ENCODE measurements around the gene SLC66A3. TPM values are rescaled to one million over a fixed set of nuclear protein-coding genes. Genes with fewer than 3 reads are reported as not detected.

Gene SLC66A3
- total RNA-seq, 2 donors from 2014 or later: 53.6 to 124 TPM

- no peaks in the 10 kb centered on the region for H3K36me3 ChIP-seq
- TF ChIP-seq, protein P1, sequence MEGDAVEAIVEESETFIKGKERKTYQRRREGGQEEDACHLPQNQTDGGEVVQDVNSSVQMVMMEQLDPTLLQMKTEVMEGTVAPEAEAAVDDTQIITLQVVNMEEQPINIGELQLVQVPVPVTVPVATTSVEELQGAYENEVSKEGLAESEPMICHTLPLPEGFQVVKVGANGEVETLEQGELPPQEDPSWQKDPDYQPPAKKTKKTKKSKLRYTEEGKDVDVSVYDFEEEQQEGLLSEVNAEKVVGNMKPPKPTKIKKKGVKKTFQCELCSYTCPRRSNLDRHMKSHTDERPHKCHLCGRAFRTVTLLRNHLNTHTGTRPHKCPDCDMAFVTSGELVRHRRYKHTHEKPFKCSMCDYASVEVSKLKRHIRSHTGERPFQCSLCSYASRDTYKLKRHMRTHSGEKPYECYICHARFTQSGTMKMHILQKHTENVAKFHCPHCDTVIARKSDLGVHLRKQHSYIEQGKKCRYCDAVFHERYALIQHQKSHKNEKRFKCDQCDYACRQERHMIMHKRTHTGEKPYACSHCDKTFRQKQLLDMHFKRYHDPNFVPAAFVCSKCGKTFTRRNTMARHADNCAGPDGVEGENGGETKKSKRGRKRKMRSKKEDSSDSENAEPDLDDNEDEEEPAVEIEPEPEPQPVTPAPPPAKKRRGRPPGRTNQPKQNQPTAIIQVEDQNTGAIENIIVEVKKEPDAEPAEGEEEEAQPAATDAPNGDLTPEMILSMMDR (IDR thresholded peaks at IDR 0.05): no peak
- no peak overlapping the region for H3K27ac ChIP-seq
- H3K9me3 ChIP-seq: no peaks in the 10 kb centered on the region
- no peaks in the 10 kb centered on the region for H3K27me3 ChIP-seq (replicated peaks; ENCODE audit: insufficient read depth)
- DNase-seq (ENCODE audit: low spot score): no peak
- no peaks in the 10 kb centered on the region for H3K4me1 ChIP-seq (ENCODE audit: control insufficient read depth in 1 of 2, low read depth in 2 of 2)
- ATAC-seq (ENCODE audit: insufficient number of reproducible peaks, low FRiP score, low read depth): no peak
- no peak overlapping the region for H3K4me3 ChIP-seq
Measured at GRCh38 chr2:11177871-11178690, 22.8 kb downstream of the SLC66A3 start.

GRCh38 chr2:11179196-11179595 lies 23.9 kb downstream of the SLC66A3 start:
- Histone ChIP-seq H3K27me3 (replicated peaks; ENCODE audit: insufficient read depth) (no peaks in the 10 kb centered on the region), H3K27ac (no peak overlapping the region), H3K4me3 (no peak overlapping the region), H3K36me3 (no peaks in the 10 kb centered on the region), H3K9me3 (no peaks in the 10 kb centered on the region), H3K4me1 (ENCODE audit: control insufficient read depth in 1 of 2, low read depth in 2 of 2) (no peaks in the 10 kb centered on the region)
- no peak for DNase-seq (ENCODE audit: low spot score)
- no peak for ATAC-seq (ENCODE audit: insufficient number of reproducible peaks, low FRiP score, low read depth)
- TF ChIP-seq, protein P1 (IDR thresholded peaks at IDR 0.05): no peak

- Histone ChIP-seq H3K27ac (no peak overlapping the region), H3K4me1 (ENCODE audit: control insufficient read depth in 1 of 2, low read depth in 2 of 2) (no peaks in the 10 kb centered on the region), H3K27me3 (replicated peaks; ENCODE audit: insufficient read depth) (no peaks in the 10 kb centered on the region), H3K4me3 (no peak overlapping the region), H3K9me3 (no peaks in the 10 kb centered on the region), H3K36me3 (no peaks in the 10 kb centered on the region)
- TF ChIP-seq, protein P1 (IDR thresholded peaks at IDR 0.05): no peak
- ATAC-seq (ENCODE audit: insufficient number of reproducible peaks, low FRiP score, low read depth): no peak
- DNase-seq (ENCODE audit: low spot score): no peak
Measured at GRCh38 chr2:11179899-11180298, 24.6 kb downstream of the SLC66A3 start.

DNA sequence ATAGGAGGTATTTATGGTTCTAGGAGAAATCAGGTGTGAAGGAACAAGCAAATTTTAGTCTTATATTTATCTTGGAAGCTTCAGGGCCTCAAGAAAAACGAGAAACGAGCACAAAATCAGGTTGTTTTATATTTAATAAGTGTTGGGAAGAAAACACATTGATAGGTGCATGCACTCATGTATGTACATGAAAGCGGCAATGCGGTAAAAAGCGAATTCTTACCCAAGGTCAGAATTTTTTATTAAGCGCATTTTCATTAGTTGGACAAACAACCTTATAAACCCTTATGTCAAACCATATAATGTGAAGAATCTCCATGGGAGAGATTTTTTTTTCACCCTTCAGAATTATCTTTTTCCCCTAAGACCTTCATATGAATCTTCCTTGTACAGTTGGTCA lies 25.4 kb downstream of the SLC66A3 start:
- no peak for DNase-seq (ENCODE audit: low spot score)
- TF ChIP-seq, protein P1 (IDR thresholded peaks at IDR 0.05): no peak
- Histone ChIP-seq H3K4me3 (no peak overlapping the region), H3K36me3 (no peaks in the 10 kb centered on the region), H3K27me3 (replicated peaks; ENCODE audit: insufficient read depth) (no peaks in the 10 kb centered on the region), H3K4me1 (ENCODE audit: control insufficient read depth in 1 of 2, low read depth in 2 of 2) (no peaks in the 10 kb centered on the region), H3K9me3 (no peaks in the 10 kb centered on the region), H3K27ac (no peak overlapping the region)
- no peak for ATAC-seq (ENCODE audit: insufficient number of reproducible peaks, low FRiP score, low read depth)

GRCh38 chr2:11182951-11183350 lies 27.7 kb downstream of the SLC66A3 start:
- ATAC-seq (ENCODE audit: insufficient number of reproducible peaks, low FRiP score, low read depth) (no peak), DNase-seq (ENCODE audit: low spot score) (no peak)
- H3K27ac ChIP-seq: no peak overlapping the region
- no peak overlapping the region for H3K4me3 ChIP-seq
- no peaks in the 10 kb centered on the region for H3K9me3 ChIP-seq
- H3K4me1 ChIP-seq (ENCODE audit: control insufficient read depth in 1 of 2, low read depth in 2 of 2): no peaks in the 10 kb centered on the region
- no peaks in the 10 kb centered on the region for H3K27me3 ChIP-seq (replicated peaks; ENCODE audit: insufficient read depth)
- TF ChIP-seq, protein P1 (IDR thresholded peaks at IDR 0.05): no peak
- no peaks in the 10 kb centered on the region for H3K36me3 ChIP-seq

Data from thoracic aorta (tissue), 2 donors.